HEK293T (cell line): ENCODE measurements around the gene ANKDD1B.

Source experiments
- BHLHE40 ChIP-seq: fragments of 450-650 bp; IDR thresholded peaks from 2 replicates; pipeline ENCODE4 v1.6.1; 2016; ENCODE audit warnings: mild to moderate bottlenecking, moderate library complexity, borderline replicate concordance
- ELF4 ChIP-seq: fragments of 450-650 bp; IDR thresholded peaks from 2 replicates; pipeline ENCODE4 v1.6.1; 2017; ENCODE audit warnings: antibody characterized with exemption
- FOXA1 ChIP-seq: fragments of 450-650 bp; IDR thresholded peaks from 2 replicates; pipeline ENCODE4 v1.6.1; 2016; ENCODE audit warnings: mild to moderate bottlenecking
- FOXK2 ChIP-seq: fragments of 450-650 bp; IDR thresholded peaks from 2 replicates; pipeline ENCODE4 v1.6.1; 2016; ENCODE audit warnings: mild to moderate bottlenecking
- FOXM1 ChIP-seq: fragments of 450-650 bp; IDR thresholded peaks from 2 replicates; pipeline ENCODE4 v1.6.1; 2017; ENCODE audit warnings: mild to moderate bottlenecking, borderline replicate concordance
- L3MBTL2 ChIP-seq: fragments of 450-650 bp; conservative IDR thresholded peaks from 2 replicates; pipeline ENCODE4 v1.6.1; 2016; ENCODE audit warnings: mild to moderate bottlenecking
- LEF1 ChIP-seq: fragments of 450-650 bp; IDR thresholded peaks from 2 replicates; pipeline ENCODE4 v1.6.1; 2017; ENCODE audit warnings: mild to moderate bottlenecking, borderline replicate concordance
- NFRKB ChIP-seq: fragments of 450-650 bp; IDR thresholded peaks from 2 replicates; pipeline ENCODE4 v1.6.1; 2016; ENCODE audit warnings: mild to moderate bottlenecking, moderate library complexity
- SP1 ChIP-seq: fragments of 450-650 bp; IDR thresholded peaks from 2 replicates; pipeline ENCODE4 v1.6.1; 2017
- TARDBP ChIP-seq: fragments of 450-650 bp; IDR thresholded peaks from 2 replicates; pipeline ENCODE4 v1.6.1; 2016
- ZNF384 ChIP-seq: fragments of 450-650 bp; IDR thresholded peaks from 2 replicates; pipeline ENCODE4 v1.6.1; 2016

- TF ChIP-seq L3MBTL2 (no peak), FOXK2 (no peak), TARDBP (no peak), SP1 (no peak), NFRKB (no peak), ELF4 (no peak), FOXA1 (no peak), LEF1 (no peak), ZNF384 (no peak), FOXM1 (no peak), BHLHE40 (no peak)
Measured at GRCh38 chr5:75677607-75678006, 66.4 kb downstream of the ANKDD1B start.
